Ovary (tissue), 9 donors: ENCODE measurements around the gene BTBD19. TPM values are rescaled to one million over a fixed set of nuclear protein-coding genes. Genes with fewer than 3 reads are reported as not detected.

Experiments used
- DNase-seq, 5 donors: peaks; one replicate each; pipeline ENCODE4 v3.0.0-alpha.2; 2019 to 2020
- H3K27ac ChIP-seq, 2 donors: fragments of 200-600 bp; one replicate each; pipeline versions ENCODE4 v1.5.1 to v1.8.0; 2019 to 2022
- H3K27me3 ChIP-seq: fragments of 200-600 bp; one replicate; pipeline ENCODE4 v1.8.0; 2022
- H3K36me3 ChIP-seq: fragments of 200-600 bp; sonication (generic); one replicate; pipeline ENCODE4 v1.5.1; 2019
- H3K4me1 ChIP-seq: one replicate; pipeline ENCODE4 v1.8.1; 2013; ENCODE audit warnings: mild to moderate bottlenecking, moderate library complexity; ENCODE audit not compliant: insufficient read depth
- H3K4me3 ChIP-seq: fragments of 200-600 bp; sonication (generic); one replicate; pipeline ENCODE4 v1.5.1; 2017
- H3K9me3 ChIP-seq, 2 donors: fragments of 200-600 bp in 1 of 2; sonication (generic) in 1 of 2; one replicate each; pipeline versions ENCODE4 v1.5.1 to v1.8.1; 2013 to 2019; ENCODE audit warnings: mild to moderate bottlenecking in 1 of 2, moderate library complexity in 1 of 2
- EP300 ChIP-seq: sonication (generic); formaldehyde crosslinking; IDR thresholded peaks from one replicate; pipeline ENCODE4 v1.6.1; 2017; ENCODE audit warnings: antibody characterized with exemption
- POLR2A ChIP-seq: fragments of 450-650 bp; IDR thresholded peaks from one replicate; pipeline ENCODE4 v1.6.1; 2017; ENCODE audit warnings: antibody characterized with exemption, mild to moderate bottlenecking, moderate library complexity
- WGBS, 3 donors: extraction: QIAGEN DNeasy Blood & Tissue Kit in 1 of 3; methylation state at CpG; one replicate each; pipeline versions ENCODE4 v1.1.5 to v1.1.7; 2013 to 2017; 5-methylcytosine and 5-hydroxymethylcytosine counted together
- intact Hi-C, 4 donors: fragments of 100-400 bp; cut with DNase I; formaldehyde crosslinking; loops; one replicate each; pipeline versions ENCODE4 v1.11.0 to v1.15.1; 2022 to 2023
- polyA plus RNA-seq, 2 donors: library from polyadenylated mRNA; stranded (reverse); fragments of 200-250 nt in 1 of 2; fragments of 350-450 nt in 1 of 2; fragmentation: Illumina TruSeq in 1 of 2; extraction: RNeasy Lipid Tissue Mini Kit (QIAGEN cat#74804) in 1 of 2; gene quantifications; one replicate each; pipeline ENCODE4 v1.2.3, GENCODE V29; 2013 to 2014
- total RNA-seq, 7 donors: library from RNA; depleted of rRNA in 2 of 7; stranded (reverse); fragments of >200 nt in 2 of 7; fragmentation: NEBNext Ultra II Directional in 3 of 7; extraction: Animal tissue kit (Norgen Biotek cat#: 25700) in 3 of 7; gene quantifications; one replicate each; pipeline versions ENCODE4 v1.1.0 to v1.2.4, GENCODE V29; 2016 to 2023
- TF ChIP-seq, protein P1 (sequence below), 3 donors: fragments of 450-650 bp in 2 of 3; fragments of 200-600 bp in 1 of 3; IDR thresholded peaks; one replicate each; pipeline versions ENCODE4 v1.5.1 to v1.8.0; 2016 to 2022; ENCODE audit warnings: antibody characterized with exemption in 3 of 3, mild to moderate bottlenecking in 1 of 3
- donor health status: DM: no; HTN: no; CAD: no; lungs with moderate emphysema.
- donor health status: DM: no; HTN: no; CAD: no.
- donor health status: Bipolar disorder and iron deficiency.
- donor health status: DM: yes; HTN: yes; CAD: no.
- donor health status: DM: no; HTN: no; CAD: no.
- donor health status: DM: yes; HTN: yes; CAD: no.

BTBD19 gene
- total and polyA plus RNA-seq, 9 donors = 7.1 to 24.3 (median 15.0) TPM

DNA sequence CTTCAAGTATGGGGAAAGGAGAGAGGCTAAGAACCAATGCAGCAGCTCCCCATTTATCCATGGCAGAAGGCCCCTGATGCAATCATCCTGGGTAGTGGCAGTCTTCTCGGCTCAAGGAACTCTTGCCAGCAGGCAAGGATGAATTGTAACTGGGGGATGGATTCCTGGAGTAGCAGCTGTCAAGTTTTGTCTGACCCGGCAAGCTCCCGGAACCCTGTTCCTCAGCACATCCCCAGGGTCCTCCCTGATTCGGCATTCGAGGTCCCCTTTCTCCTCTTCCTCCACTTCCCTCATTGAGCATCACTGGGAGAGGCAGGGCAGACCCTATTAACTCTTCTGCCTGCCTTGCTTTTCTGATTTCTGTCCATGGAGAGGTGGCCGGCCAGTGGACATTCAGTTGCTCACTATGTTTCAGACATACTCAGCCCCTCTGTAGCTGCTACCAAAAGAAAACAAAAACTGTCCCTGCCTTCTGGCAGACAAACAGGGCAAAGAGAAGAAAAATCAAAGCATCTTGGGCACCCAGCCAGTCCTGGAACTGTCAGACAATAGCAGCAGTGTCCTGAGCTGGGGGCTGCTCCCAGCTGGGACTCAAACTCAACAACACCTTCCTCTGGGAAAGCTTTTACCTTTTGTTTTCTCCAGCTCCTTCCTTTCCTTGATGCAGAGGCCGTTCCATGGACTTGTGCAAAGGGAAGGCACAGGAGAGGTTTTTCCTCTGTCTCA is 40.3 kb downstream of the BTBD19 start:
- H3K4me3 ChIP-seq = no peak overlapping the region
- no peak for DNase-seq
- peak overlapping the region in 1 of 2 donors; percentile 17 for H3K27ac ChIP-seq
- H3K36me3 ChIP-seq = no peaks in the 10 kb centered on the region
- H3K27me3 ChIP-seq = no peaks in the 10 kb centered on the region
- H3K4me1 ChIP-seq = peaks cover 22% of the 10 kb centered on the region
- WGBS, 3 donors = 66 to 78% (median 72%) methylated on average over 7 of the region's 7 CpGs
- TF ChIP-seq, protein P1, sequence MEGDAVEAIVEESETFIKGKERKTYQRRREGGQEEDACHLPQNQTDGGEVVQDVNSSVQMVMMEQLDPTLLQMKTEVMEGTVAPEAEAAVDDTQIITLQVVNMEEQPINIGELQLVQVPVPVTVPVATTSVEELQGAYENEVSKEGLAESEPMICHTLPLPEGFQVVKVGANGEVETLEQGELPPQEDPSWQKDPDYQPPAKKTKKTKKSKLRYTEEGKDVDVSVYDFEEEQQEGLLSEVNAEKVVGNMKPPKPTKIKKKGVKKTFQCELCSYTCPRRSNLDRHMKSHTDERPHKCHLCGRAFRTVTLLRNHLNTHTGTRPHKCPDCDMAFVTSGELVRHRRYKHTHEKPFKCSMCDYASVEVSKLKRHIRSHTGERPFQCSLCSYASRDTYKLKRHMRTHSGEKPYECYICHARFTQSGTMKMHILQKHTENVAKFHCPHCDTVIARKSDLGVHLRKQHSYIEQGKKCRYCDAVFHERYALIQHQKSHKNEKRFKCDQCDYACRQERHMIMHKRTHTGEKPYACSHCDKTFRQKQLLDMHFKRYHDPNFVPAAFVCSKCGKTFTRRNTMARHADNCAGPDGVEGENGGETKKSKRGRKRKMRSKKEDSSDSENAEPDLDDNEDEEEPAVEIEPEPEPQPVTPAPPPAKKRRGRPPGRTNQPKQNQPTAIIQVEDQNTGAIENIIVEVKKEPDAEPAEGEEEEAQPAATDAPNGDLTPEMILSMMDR (IDR thresholded peaks at IDR 0.05) = no peak
- no peak for TF ChIP-seq EP300
- no peak for TF ChIP-seq POLR2A
- no peaks in the 10 kb centered on the region for H3K9me3 ChIP-seq
- intact Hi-C loops = loop anchor here in 1 of 4 donors (10.0 kb wide), 1 partner anchor 156 kb away; no protein-coding TSS in a partner anchor

DNA sequence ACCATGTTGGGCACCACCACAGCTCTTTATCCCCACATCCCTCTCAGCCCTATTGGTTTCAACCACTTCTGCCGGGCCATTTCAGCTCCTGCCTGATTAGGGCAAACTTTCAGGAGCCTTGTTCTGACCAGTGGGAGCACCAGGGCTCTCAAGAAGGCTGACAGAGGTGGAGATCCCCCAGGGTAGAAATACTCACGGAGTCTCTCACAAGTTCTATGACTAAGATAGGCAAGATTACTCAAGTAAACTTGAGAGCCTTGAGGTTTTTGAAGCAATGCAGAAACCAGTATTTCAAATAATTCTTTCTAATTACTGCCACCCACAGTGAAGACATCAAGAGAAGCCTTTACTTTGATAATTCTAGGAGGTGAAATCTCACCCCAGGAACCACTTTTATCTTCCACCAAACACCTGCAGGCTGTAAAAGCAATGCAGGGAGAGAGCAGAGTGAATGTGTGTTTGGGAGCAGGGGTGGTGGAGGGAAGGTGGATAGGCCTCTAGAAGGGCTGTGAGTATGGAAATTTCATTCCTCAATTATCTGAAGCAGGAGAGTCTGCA is 41.3 kb downstream of the BTBD19 start:
- WGBS, 3 donors = 55 to 70% (median 63%) methylated on average over 2 of the region's 2 CpGs
- Histone ChIP-seq H3K36me3 (no peaks in the 10 kb centered on the region), H3K4me3 (no peak overlapping the region), H3K27ac (peak overlapping the region in 1 of 2 donors; percentile 17), H3K4me1 (peaks cover 21% of the 10 kb centered on the region), H3K9me3 (no peaks in the 10 kb centered on the region), H3K27me3 (no peaks in the 10 kb centered on the region)
- TF ChIP-seq POLR2A (no peak), EP300 (no peak)
- TF ChIP-seq, protein P1 (IDR thresholded peaks at IDR 0.05) = no peak
- intact Hi-C loops = loop anchor here in 1 of 4 donors (10.0 kb wide), 1 partner anchor 155 kb away; no protein-coding TSS in a partner anchor
- no peak for DNase-seq

DNA sequence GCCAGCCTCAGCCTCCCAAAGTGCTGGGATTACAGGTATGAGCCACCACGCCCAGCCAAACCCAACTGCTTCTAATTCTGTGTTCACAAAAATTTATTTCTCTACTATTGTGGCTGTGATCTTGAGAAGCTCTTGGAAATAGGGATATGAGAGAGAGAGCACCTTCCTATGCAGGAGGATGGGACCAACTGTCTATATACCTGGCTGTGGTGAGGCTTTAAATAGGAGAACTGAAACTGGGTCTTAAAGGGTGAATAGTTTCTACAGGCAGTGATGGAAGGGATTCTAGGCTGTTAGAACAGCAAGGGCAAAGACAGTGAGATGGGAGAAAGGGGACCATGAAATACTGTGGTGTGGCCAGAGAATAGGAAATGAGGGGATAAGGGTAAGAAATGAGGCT is 43.0 kb downstream of the BTBD19 start:
- Histone ChIP-seq H3K27ac (no peak overlapping the region), H3K4me1 (peaks cover 21% of the 10 kb centered on the region), H3K27me3 (no peaks in the 10 kb centered on the region), H3K36me3 (no peaks in the 10 kb centered on the region), H3K9me3 (no peaks in the 10 kb centered on the region), H3K4me3 (no peak overlapping the region)
- intact Hi-C loops = no loop called here
- 96 to 100% (median 100%) methylated on average over 1 of the region's 1 CpG for WGBS, 3 donors
- DNase-seq = no peak
- TF ChIP-seq, protein P1 (IDR thresholded peaks at IDR 0.05) = no peak
- TF ChIP-seq EP300 (no peak), POLR2A (no peak)

DNA sequence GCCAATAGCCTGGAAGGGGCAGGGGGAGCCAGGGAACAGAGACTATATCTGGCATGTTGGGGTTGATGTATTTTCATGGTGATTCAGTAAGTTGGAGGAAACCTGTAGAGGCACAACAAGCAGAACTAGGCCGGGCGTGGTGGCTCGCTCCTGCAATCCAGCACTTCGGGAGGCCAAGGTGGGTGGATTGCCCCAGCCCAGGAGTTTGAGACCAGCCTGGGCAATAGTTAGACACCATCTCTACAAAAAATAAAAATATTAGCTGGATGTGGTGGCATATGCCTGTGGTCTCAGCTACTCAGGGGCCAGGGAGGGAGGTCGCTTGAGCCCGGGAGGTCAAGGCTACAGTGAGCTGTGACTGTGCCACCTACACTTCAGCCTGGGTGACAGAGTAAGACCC is 44.9 kb downstream of the BTBD19 start:
- Histone ChIP-seq H3K27ac (no peak overlapping the region), H3K4me3 (no peak overlapping the region), H3K9me3 (no peaks in the 10 kb centered on the region), H3K36me3 (no peaks in the 10 kb centered on the region), H3K4me1 (peaks cover 12% of the 10 kb centered on the region), H3K27me3 (no peaks in the 10 kb centered on the region)
- intact Hi-C loops = no loop called here
- TF ChIP-seq, protein P1 (IDR thresholded peaks at IDR 0.05) = no peak
- TF ChIP-seq EP300 (no peak), POLR2A (no peak)
- WGBS, 3 donors = 96 to 98% (median 98%) methylated on average over 6 of the region's 6 CpGs
- no peak for DNase-seq
